Astrocyte (in vitro differentiated cells and primary cell): ENCODE data around the gene NLGN1. TPM values are rescaled to one million over a fixed set of nuclear protein-coding genes. Genes with fewer than 3 reads are reported as not detected.

Experiments used
- DNase-seq: peaks from one replicate; pipeline ENCODE4 v3.0.0-alpha.2; 2010; ENCODE audit warnings: low read depth
- FAIRE-seq: peaks from 2 replicates; lab custom pipeline; 2011; peaks lifted over from hg19 to GRCh38; lab: Jason Lieb, UNC
- H2AFZ ChIP-seq: 2 replicates; pipeline ENCODE4 v1.6.0; 2012; ENCODE audit warnings: low read depth, low read length, inconsistent platforms
- H3K27ac ChIP-seq: 2 replicates; pipeline ENCODE4 v1.5.1; 2011; ENCODE audit warnings: low read depth, low read length, inconsistent platforms
- H3K27me3 ChIP-seq: 2 replicates; pipeline ENCODE4 v1.6.0; 2011; ENCODE audit warnings: low read length, inconsistent platforms; ENCODE audit not compliant: insufficient read depth
- H3K36me3 ChIP-seq: 2 replicates; pipeline ENCODE4 v1.5.1; 2011; ENCODE audit warnings: low read length, inconsistent platforms; ENCODE audit not compliant: insufficient read depth
- H3K4me1 ChIP-seq: 2 replicates; pipeline ENCODE4 v1.5.1; 2011; ENCODE audit warnings: low read length, inconsistent platforms; ENCODE audit not compliant: insufficient read depth
- H3K4me2 ChIP-seq: 2 replicates; pipeline ENCODE4 v1.6.0; 2012; ENCODE audit warnings: low read length, inconsistent platforms
- H3K4me3 ChIP-seq: 2 replicates; pipeline ENCODE4 v1.5.1; 2011; ENCODE audit warnings: low read depth, mild to moderate bottlenecking, low read length, inconsistent platforms; ENCODE audit not compliant: insufficient read depth
- H3K79me2 ChIP-seq: 2 replicates; pipeline ENCODE4 v1.6.0; 2012; ENCODE audit warnings: mild to moderate bottlenecking, low read length, inconsistent platforms; ENCODE audit not compliant: insufficient read depth
- H3K9ac ChIP-seq: 2 replicates; pipeline ENCODE4 v1.6.0; 2012; ENCODE audit warnings: mild to moderate bottlenecking, low read length, inconsistent platforms
- H3K9me3 ChIP-seq: 2 replicates; pipeline ENCODE4 v1.5.1; 2012; ENCODE audit warnings: low read depth, mild to moderate bottlenecking, low read length, inconsistent platforms; ENCODE audit not compliant: insufficient read depth
- H4K20me1 ChIP-seq: 2 replicates; pipeline ENCODE4 v1.6.0; 2012; ENCODE audit warnings: low read length, inconsistent platforms; ENCODE audit not compliant: insufficient read depth
- H3K27ac Mint-ChIP-seq: one replicate; pipeline ENCODE4 v1.8.0; 2021; ENCODE audit warnings: mild to moderate bottlenecking, mixed read lengths; ENCODE audit not compliant: unreplicated experiment
- H3K27me3 Mint-ChIP-seq: one replicate; pipeline ENCODE4 v1.8.0; 2021; ENCODE audit warnings: low read depth, mixed read lengths; ENCODE audit not compliant: unreplicated experiment
- H3K36me3 Mint-ChIP-seq: one replicate; pipeline ENCODE4 v1.8.0; 2021; ENCODE audit warnings: low read depth, mixed read lengths; ENCODE audit not compliant: unreplicated experiment
- H3K4me1 Mint-ChIP-seq: one replicate; pipeline ENCODE4 v1.8.0; 2021; ENCODE audit warnings: low read depth, mixed read lengths; ENCODE audit not compliant: unreplicated experiment
- H3K4me3 Mint-ChIP-seq: one replicate; pipeline ENCODE4 v1.8.0; 2021; ENCODE audit warnings: mild to moderate bottlenecking, moderate library complexity, mixed read lengths; ENCODE audit not compliant: unreplicated experiment
- H3K9me3 Mint-ChIP-seq: one replicate; pipeline ENCODE4 v1.8.0; 2021; ENCODE audit warnings: mild to moderate bottlenecking, mixed read lengths; ENCODE audit not compliant: unreplicated experiment
- EZH2 ChIP-seq: IDR thresholded peaks from 2 replicates; pipeline ENCODE4 v1.6.1; 2012; ENCODE audit warnings: mild to moderate bottlenecking, low read length, inconsistent platforms; ENCODE audit not compliant: insufficient read depth
- total RNA-seq: library from RNA; stranded (reverse); gene quantifications from 2 replicates; pipeline ENCODE4 v1.2.1, GENCODE V29; 2021
- TF ChIP-seq, protein P1 (sequence below): IDR thresholded peaks from 2 replicates; pipeline ENCODE4 v1.5.1; 2011; ENCODE audit warnings: low read depth, mild to moderate bottlenecking, inconsistent platforms, low read length, moderate library complexity; ENCODE audit not compliant: insufficient read depth

Gene NLGN1
- total RNA-seq, 1 donor from 2014 or later, result 1.2 TPM

DNA sequence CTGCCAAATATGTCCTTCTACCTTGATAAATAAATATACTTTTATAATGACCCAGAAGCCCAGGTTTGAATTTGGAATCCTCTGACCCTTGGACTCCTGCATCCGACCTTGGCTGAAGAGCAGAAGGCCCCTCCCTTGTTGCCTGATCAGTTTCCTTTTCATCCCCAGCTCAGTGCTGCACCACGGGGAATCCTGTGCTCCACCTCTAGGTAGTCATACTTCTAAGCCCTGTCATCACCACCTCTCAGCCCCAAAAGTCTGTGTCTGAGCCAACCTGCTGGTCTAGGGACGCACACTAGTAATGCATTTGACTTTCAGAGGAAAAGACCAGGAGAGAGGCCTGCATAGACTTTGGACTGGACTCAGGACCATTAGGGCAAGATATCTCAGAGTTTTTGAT is 310.6 kb downstream of the NLGN1 start:
- H3K27ac ChIP-seq, result peak overlapping the region; percentile 14
- Mint-ChIP-seq H3K9me3 (no peaks in the 10 kb centered on the region), H3K4me1 (no peaks in the 10 kb centered on the region), H3K27ac (no peak overlapping the region), H3K27me3 (no peaks in the 10 kb centered on the region), H3K36me3 (no peaks in the 10 kb centered on the region), H3K4me3 (no peak overlapping the region)
- no peaks in the 10 kb centered on the region for H3K27me3 ChIP-seq
- H3K36me3 ChIP-seq, result no peaks in the 10 kb centered on the region
- H4K20me1 ChIP-seq, result no peaks in the 10 kb centered on the region
- H3K4me1 ChIP-seq, result no peaks in the 10 kb centered on the region
- TF ChIP-seq, protein P1, sequence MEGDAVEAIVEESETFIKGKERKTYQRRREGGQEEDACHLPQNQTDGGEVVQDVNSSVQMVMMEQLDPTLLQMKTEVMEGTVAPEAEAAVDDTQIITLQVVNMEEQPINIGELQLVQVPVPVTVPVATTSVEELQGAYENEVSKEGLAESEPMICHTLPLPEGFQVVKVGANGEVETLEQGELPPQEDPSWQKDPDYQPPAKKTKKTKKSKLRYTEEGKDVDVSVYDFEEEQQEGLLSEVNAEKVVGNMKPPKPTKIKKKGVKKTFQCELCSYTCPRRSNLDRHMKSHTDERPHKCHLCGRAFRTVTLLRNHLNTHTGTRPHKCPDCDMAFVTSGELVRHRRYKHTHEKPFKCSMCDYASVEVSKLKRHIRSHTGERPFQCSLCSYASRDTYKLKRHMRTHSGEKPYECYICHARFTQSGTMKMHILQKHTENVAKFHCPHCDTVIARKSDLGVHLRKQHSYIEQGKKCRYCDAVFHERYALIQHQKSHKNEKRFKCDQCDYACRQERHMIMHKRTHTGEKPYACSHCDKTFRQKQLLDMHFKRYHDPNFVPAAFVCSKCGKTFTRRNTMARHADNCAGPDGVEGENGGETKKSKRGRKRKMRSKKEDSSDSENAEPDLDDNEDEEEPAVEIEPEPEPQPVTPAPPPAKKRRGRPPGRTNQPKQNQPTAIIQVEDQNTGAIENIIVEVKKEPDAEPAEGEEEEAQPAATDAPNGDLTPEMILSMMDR, result no peak
- no peak for TF ChIP-seq EZH2
- DNase-seq (no peak), FAIRE-seq (no peak)
- H3K9ac ChIP-seq, result no peak overlapping the region
- H3K9me3 ChIP-seq, result no peaks in the 10 kb centered on the region
- no peak overlapping the region for H3K4me2 ChIP-seq
- no peak overlapping the region for H2AFZ ChIP-seq
- H3K79me2 ChIP-seq, result no peaks in the 10 kb centered on the region
- H3K4me3 ChIP-seq, result no peak overlapping the region

DNA sequence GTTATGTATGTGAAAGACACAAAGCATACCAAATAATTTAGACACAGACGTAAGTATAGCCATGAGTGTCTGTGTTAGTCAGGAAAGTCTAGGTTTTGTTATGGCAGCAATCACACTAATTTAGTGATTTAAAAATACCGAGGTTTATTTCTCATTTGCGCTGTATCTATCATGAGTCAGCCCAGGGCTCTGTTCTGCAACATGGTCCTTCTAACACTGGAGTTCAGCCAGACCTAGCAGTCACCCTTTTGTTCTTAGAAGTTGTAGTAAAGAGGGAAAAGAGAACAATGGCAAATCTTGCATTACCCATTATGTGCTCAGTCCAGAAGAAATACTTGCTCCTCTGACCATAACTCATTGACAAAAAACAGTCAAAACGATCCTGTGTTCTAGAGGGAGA is 311.5 kb downstream of the NLGN1 start:
- Mint-ChIP-seq H3K27me3 (no peaks in the 10 kb centered on the region), H3K4me3 (no peak overlapping the region), H3K36me3 (no peaks in the 10 kb centered on the region), H3K4me1 (no peaks in the 10 kb centered on the region), H3K9me3 (no peaks in the 10 kb centered on the region), H3K27ac (no peak overlapping the region)
- H3K36me3 ChIP-seq, result no peaks in the 10 kb centered on the region
- TF ChIP-seq EZH2, result no peak
- TF ChIP-seq, protein P1, result no peak
- no peaks in the 10 kb centered on the region for H3K4me1 ChIP-seq
- no peaks in the 10 kb centered on the region for H3K27me3 ChIP-seq
- H3K4me3 ChIP-seq, result no peak overlapping the region
- peak overlapping the region; percentile 0 for H3K4me2 ChIP-seq
- peak overlapping the region; percentile 14 for H3K27ac ChIP-seq
- no peak overlapping the region for H2AFZ ChIP-seq
- FAIRE-seq (no peak), DNase-seq (peak; percentile 89)
- no peak overlapping the region for H3K9ac ChIP-seq
- H3K79me2 ChIP-seq, result no peaks in the 10 kb centered on the region
- H4K20me1 ChIP-seq, result no peaks in the 10 kb centered on the region
- no peaks in the 10 kb centered on the region for H3K9me3 ChIP-seq

DNA sequence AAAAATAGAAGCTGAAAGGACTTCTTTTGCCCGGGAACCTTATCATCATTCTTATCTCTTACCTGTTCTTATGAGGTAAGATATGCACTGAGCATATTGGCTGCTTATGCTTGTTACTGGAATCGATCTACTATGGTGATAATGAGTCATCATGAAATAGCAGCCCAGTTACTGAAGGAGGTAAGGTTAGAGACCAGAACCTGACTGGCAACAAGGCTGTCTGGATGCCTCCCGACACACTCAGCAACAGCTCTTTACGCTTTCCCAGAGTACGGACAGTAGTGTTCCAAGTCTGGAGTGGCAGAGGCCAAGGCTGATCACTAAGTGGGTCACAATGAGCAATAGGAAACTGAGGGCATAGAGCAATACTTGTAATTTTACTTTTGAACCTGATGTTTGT is 314.1 kb downstream of the NLGN1 start:
- no peak overlapping the region for H3K9ac ChIP-seq
- Mint-ChIP-seq H3K9me3 (no peaks in the 10 kb centered on the region), H3K27ac (no peak overlapping the region), H3K4me3 (no peak overlapping the region), H3K36me3 (no peaks in the 10 kb centered on the region), H3K4me1 (no peaks in the 10 kb centered on the region), H3K27me3 (no peaks in the 10 kb centered on the region)
- no peak overlapping the region for H3K27ac ChIP-seq
- H3K9me3 ChIP-seq, result no peaks in the 10 kb centered on the region
- H2AFZ ChIP-seq, result peak overlapping the region; percentile 53
- FAIRE-seq (no peak), DNase-seq (peak; percentile 69)
- H3K4me3 ChIP-seq, result no peak overlapping the region
- H3K36me3 ChIP-seq, result no peaks in the 10 kb centered on the region
- no peak for TF ChIP-seq EZH2
- TF ChIP-seq, protein P1, result no peak
- no peaks in the 10 kb centered on the region for H3K79me2 ChIP-seq
- no peaks in the 10 kb centered on the region for H3K27me3 ChIP-seq
- H3K4me2 ChIP-seq, result peak overlapping the region; percentile 58
- no peaks in the 10 kb centered on the region for H3K4me1 ChIP-seq
- no peaks in the 10 kb centered on the region for H4K20me1 ChIP-seq
